ENCODE results near the gene EFHD2. TPM values are rescaled to one million over a fixed set of nuclear protein-coding genes. Genes with fewer than 3 reads are reported as not detected.

Gene EFHD2
- total and polyA plus RNA-seq, 8 donors = 36.2 to 191 (median 84.1) TPM

GRCh38 chr1:15418806-15419515 lies 9.3 kb downstream of the EFHD2 start:
- peak overlapping the region in 1 of 4 donors; percentile 6 for H3K4me3 ChIP-seq
- TF ChIP-seq POLR2A (IDR thresholded peaks at IDR 0.05) = no peak
- TF ChIP-seq CTCF (IDR thresholded peaks at IDR 0.05) = no peak
- no peak for TF ChIP-seq EP300 (IDR thresholded peaks at IDR 0.05)
- TF ChIP-seq POLR2AphosphoS5 (IDR thresholded peaks at IDR 0.05) = no peak
- H3K27ac ChIP-seq = peak overlapping the region; percentile 51 to 95 (median 85)
- H3K36me3 ChIP-seq = peaks cover 0 to 22% (median 6%) of the 10 kb centered on the region in 4 donors
- peaks cover 81 to 99% (median 90%) of the 10 kb centered on the region in 4 donors for H3K4me1 ChIP-seq
- intact Hi-C loops (cut with DNase I; ENCODE audit: low total_unique reads) = no loop called here
- peak; percentile 54 to 86 for DNase-seq
- no peaks in the 10 kb centered on the region for H3K9me3 ChIP-seq
- WGBS, 5 donors = 36 to 62% (median 46%) methylated on average over 16 to 18 of the region's 18 CpGs
- H3K27me3 ChIP-seq = no peaks in the 10 kb centered on the region

DNA sequence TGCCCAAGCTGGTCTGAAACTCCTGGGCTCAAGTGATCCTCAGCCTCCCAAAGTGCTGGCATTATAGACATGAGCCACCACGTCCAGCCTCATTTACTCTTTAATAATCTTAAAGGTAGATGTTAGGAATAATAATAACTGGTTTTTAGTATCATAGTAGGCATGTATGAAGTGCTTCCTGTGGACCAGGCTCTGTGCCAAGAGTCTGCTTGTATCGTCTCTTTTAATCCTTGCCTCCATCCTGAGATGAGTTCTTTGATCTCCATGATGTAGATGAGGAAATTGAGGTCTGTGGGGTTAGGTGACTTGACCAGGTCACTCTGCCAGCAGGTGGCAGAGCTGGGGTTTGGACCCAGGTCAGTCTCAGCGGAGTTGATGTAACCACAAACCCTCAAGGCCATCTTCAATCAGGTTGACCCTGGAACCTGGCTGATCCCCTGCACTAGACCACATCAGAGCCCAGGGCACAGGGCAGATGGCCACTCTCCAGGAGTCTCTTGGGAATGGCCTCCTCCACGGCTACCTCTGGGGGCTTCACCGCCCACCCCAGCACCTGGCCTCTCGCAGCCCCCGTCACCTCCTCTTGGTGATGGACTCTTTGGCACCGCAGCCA lies 11.3 kb downstream of the EFHD2 start:
- Histone ChIP-seq H3K9me3 (no peaks in the 10 kb centered on the region), H3K27ac (peak overlapping the region; percentile 49 to 95 (median 85)), H3K27me3 (no peaks in the 10 kb centered on the region), H3K4me3 (no peak overlapping the region), H3K4me1 (peaks cover 81 to 98% (median 82%) of the 10 kb centered on the region in 4 donors), H3K36me3 (peaks cover 3 to 27% (median 4%) of the 10 kb centered on the region in 4 donors)
- intact Hi-C loops (cut with DNase I; ENCODE audit: low total_unique reads) = no loop called here
- WGBS, 5 donors = 58 to 81% (median 73%) methylated on average over 3 to 8 of the region's 8 CpGs
- no peak for TF ChIP-seq EP300 (IDR thresholded peaks at IDR 0.05)
- no peak for TF ChIP-seq POLR2A (IDR thresholded peaks at IDR 0.05)
- TF ChIP-seq POLR2AphosphoS5 (IDR thresholded peaks at IDR 0.05) = no peak
- no peak for TF ChIP-seq CTCF (IDR thresholded peaks at IDR 0.05)
- DNase-seq = no peak

DNA sequence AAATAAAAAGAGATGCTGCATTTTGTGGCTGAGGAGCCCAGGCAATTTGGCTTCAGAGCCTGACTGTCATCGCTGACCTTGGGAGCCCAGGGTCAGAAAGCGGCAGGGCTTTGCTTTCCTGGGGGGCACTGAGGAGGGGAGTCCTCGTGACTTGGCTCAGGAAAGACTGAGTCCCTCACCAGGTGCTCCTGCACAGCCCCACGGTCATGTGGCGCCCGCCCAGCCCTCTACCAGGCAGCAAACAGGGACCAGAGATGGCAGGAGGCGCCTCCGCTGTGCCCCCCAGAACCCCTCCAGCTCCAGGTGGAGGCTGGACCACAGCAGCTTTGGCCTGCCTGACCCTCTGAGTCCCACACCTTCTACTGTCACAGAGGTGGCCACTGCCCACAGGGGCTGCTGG lies 13.2 kb downstream of the EFHD2 start:
- no peak overlapping the region for H3K4me3 ChIP-seq
- intact Hi-C loops (cut with DNase I; ENCODE audit: low total_unique reads) = no loop called here
- DNase-seq = no peak
- peak overlapping the region; percentile 82 to 95 (median 85) for H3K27ac ChIP-seq
- 85 to 100% (median 88%) methylated on average over 4 to 8 of the region's 8 CpGs for WGBS, 5 donors
- no peaks in the 10 kb centered on the region for H3K9me3 ChIP-seq
- no peaks in the 10 kb centered on the region for H3K27me3 ChIP-seq
- peaks cover 20 to 46% (median 22%) of the 10 kb centered on the region in 4 donors for H3K36me3 ChIP-seq
- peaks cover 79 to 98% (median 81%) of the 10 kb centered on the region in 4 donors for H3K4me1 ChIP-seq
- TF ChIP-seq EP300 (IDR thresholded peaks at IDR 0.05) = no peak
- TF ChIP-seq POLR2A (IDR thresholded peaks at IDR 0.05) = no peak
- TF ChIP-seq CTCF (IDR thresholded peaks at IDR 0.05) = no peak
- TF ChIP-seq POLR2AphosphoS5 (IDR thresholded peaks at IDR 0.05) = no peak

DNA sequence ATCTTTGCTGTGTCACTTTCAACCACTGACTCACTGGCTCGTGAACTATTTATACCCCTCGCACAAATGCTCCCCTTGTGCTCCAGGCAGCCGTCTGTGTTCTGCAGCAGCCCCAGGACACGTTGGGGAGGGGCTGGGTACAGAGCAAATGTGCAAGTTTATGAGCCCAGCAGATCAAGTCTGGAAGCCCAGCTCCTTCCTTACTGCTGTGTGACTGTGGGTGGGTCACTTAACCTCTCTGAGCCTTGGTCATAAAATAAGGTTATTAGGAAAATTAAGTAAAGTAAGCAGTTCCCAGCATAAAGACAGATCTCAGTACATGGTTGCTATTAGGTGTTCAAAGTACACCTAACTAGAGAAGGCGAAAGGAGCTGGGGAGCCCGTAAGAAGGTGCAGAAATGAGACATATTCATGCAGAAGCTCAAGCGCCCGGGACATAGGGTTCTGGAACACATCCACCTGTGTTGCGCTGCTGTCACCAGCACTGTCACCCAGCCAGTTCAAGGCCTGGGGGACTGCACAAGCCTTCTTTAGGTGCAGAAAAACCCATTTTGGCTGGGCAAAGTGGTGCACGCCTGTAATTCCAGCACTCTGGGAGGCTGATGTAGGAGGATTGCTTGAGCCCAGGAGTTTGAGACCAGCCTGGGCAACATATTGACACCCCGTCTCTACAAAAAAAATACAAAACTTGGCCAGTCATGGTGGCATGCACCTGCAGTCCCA lies 13.8 kb downstream of the EFHD2 start:
- intact Hi-C loops (cut with DNase I; ENCODE audit: low total_unique reads) = no loop called here
- no peak for DNase-seq
- no peak for TF ChIP-seq CTCF (IDR thresholded peaks at IDR 0.05)
- no peak for TF ChIP-seq POLR2A (IDR thresholded peaks at IDR 0.05)
- TF ChIP-seq EP300 (IDR thresholded peaks at IDR 0.05) = no peak
- TF ChIP-seq POLR2AphosphoS5 (IDR thresholded peaks at IDR 0.05) = no peak
- H3K4me1 ChIP-seq = peaks cover 76 to 96% (median 80%) of the 10 kb centered on the region in 4 donors
- no peak overlapping the region for H3K4me3 ChIP-seq
- H3K9me3 ChIP-seq = no peaks in the 10 kb centered on the region
- peak overlapping the region; percentile 82 to 95 (median 85) for H3K27ac ChIP-seq
- 49 to 81% (median 61%) methylated on average over 10 to 11 of the region's 11 CpGs for WGBS, 5 donors
- H3K27me3 ChIP-seq = no peaks in the 10 kb centered on the region
- H3K36me3 ChIP-seq = peaks cover 26 to 53% (median 28%) of the 10 kb centered on the region in 4 donors
